Measurements from ENCODE around the gene USP7.
A peak's percentile ranks its signal among the peaks of the same experiment; 100 is the strongest.

Gene USP7

DNA sequence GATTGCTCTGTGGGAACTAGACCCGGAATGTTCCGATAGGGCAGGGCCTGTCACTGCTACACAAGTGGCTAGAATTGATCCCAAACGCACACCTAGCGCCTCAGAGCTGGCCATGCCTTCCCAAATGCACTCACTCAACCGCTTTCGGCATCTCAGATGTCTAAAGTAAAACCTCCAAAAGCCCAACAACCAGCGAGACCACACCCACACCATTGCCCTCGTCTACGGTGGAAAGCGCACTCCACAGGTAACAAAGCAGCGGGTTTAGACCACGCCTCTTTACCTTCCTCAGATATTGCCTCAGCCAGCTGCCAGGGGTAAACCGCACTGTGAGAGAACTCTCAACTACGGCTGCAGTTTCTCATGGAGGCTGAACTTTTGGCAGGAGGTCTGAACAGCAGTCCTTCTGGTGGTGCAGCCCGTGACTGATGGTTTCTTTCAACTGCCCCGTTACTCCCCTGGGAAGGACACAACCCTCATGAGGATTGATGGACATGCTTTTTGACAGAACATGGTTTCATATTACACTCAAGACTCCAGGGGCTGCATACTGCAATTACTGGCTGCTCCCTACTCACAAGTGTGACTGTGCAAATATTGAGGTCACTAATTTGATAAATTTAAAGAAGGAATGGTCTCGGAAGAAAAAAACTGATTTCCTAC lies 34.5 kb downstream of the USP7 start:
- Histone ChIP-seq H4K20me1 (peaks cover 100% of the 10 kb centered on the region), H3K4me2 (peak overlapping the region; percentile 65)

DNA sequence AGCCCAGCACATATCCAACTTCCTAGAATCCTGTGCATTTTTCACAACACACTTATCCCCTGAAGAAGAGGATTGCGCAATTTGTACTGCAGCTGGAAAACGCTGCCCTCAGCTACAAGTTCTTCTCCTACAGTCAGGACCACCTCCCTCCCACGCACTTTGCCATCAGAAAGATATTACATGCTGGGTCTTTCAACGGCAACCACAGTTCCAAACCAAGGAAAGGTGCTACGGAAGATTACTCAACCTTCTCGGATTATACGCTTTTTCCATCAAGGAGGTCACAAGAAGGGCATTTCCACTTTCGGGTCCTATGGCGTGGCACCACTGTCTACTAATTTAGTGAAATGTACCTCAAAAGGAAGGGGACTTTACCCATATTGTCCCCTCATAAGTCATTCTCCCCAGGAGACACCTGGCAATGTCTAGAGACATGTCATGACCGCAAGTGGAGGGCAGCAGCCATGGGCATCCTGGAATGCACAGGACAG lies 35.2 kb downstream of the USP7 start:
- Histone ChIP-seq H3K4me1 (peaks cover 57% of the 10 kb centered on the region), H4K20me1 (peaks cover 100% of the 10 kb centered on the region), H3K4me2 (peak overlapping the region; percentile 65), H3K27me3 (no peaks in the 10 kb centered on the region), H3K4me3 (no peak overlapping the region), H3K9me3 (no peaks in the 10 kb centered on the region), H3K27ac (no peak overlapping the region), H3K9ac (no peak overlapping the region), H3K36me3 (peaks cover 66% of the 10 kb centered on the region)
- peak; percentile 96 for TF ChIP-seq Cebpa-rat (IDR thresholded peaks at IDR 0.05)

More for the DNA sequence above, 34.5 kb downstream of the USP7 start:
- Histone ChIP-seq H3K4me1 (peaks cover 57% of the 10 kb centered on the region), H3K9ac (no peak overlapping the region), H3K9me3 (no peaks in the 10 kb centered on the region), H3K27ac (0 out of 2 replicates have a peak overlapping the region, but pooled peaks have one; percentile 14), H3K27me3 (no peaks in the 10 kb centered on the region), H3K36me3 (peaks cover 59% of the 10 kb centered on the region), H3K4me3 (no peak overlapping the region)
- no peak for TF ChIP-seq Cebpa-rat (IDR thresholded peaks at IDR 0.05)

GRCh38 chr16:8926827-8927226 lies 36.9 kb downstream of the USP7 start:
- no peak overlapping the region for H3K4me2 ChIP-seq
- H4K20me1 ChIP-seq, result peaks cover 100% of the 10 kb centered on the region
- H3K9ac ChIP-seq, result no peak overlapping the region
- no peak overlapping the region for H3K27ac ChIP-seq
- H3K4me3 ChIP-seq, result no peak overlapping the region
- peaks cover 42% of the 10 kb centered on the region for H3K4me1 ChIP-seq
- TF ChIP-seq Cebpa-rat (IDR thresholded peaks at IDR 0.05), result no peak
- H3K9me3 ChIP-seq, result no peaks in the 10 kb centered on the region
- peaks cover 83% of the 10 kb centered on the region for H3K36me3 ChIP-seq
- no peaks in the 10 kb centered on the region for H3K27me3 ChIP-seq

GRCh38 chr16:8925455-8925854 lies 38.3 kb downstream of the USP7 start:
- H3K9ac ChIP-seq, result no peak overlapping the region
- no peak for TF ChIP-seq Cebpa-rat (IDR thresholded peaks at IDR 0.05)
- H3K4me1 ChIP-seq, result peaks cover 28% of the 10 kb centered on the region
- H3K4me3 ChIP-seq, result no peak overlapping the region
- peaks cover 100% of the 10 kb centered on the region for H4K20me1 ChIP-seq
- no peak overlapping the region for H3K27ac ChIP-seq
- H3K9me3 ChIP-seq, result no peaks in the 10 kb centered on the region
- H3K27me3 ChIP-seq, result no peaks in the 10 kb centered on the region
- no peak overlapping the region for H3K4me2 ChIP-seq
- H3K36me3 ChIP-seq, result peaks cover 97% of the 10 kb centered on the region

- no peaks in the 10 kb centered on the region for H3K27me3 ChIP-seq
- peaks cover 100% of the 10 kb centered on the region for H4K20me1 ChIP-seq
- no peak overlapping the region for H3K9ac ChIP-seq
- no peak overlapping the region for H3K4me2 ChIP-seq
- H3K36me3 ChIP-seq, result peaks cover 100% of the 10 kb centered on the region
- no peak overlapping the region for H3K27ac ChIP-seq
- no peak overlapping the region for H3K4me3 ChIP-seq
- H3K9me3 ChIP-seq, result no peaks in the 10 kb centered on the region
- TF ChIP-seq Cebpa-rat (IDR thresholded peaks at IDR 0.05), result no peak
- H3K4me1 ChIP-seq, result peaks cover 16% of the 10 kb centered on the region
These were observed 39.5 kb downstream of the USP7 start for GRCh38 chr16:8924214-8924613.

DNA sequence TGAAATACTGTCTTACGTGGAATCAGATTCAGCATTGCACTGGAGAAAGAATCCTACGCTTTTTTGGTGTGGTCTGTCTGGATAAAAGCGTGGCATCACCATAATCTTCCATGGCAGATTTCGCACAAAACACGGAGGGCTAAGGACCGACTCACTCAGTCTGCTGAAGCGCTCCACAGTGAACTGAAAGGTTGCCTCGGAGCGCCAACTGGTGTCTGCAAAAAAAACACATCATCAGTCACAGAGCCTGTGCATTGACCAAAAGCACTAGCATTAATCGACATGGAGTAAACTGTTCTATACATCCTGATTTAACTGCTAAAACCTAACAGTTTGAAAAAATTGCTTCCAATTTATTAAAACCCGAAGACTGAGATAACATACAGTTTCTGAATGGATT lies 40.5 kb downstream of the USP7 start:
- no peak overlapping the region for H3K27ac ChIP-seq
- no peaks in the 10 kb centered on the region for H3K27me3 ChIP-seq
- H3K4me3 ChIP-seq, result no peak overlapping the region
- peaks cover 6% of the 10 kb centered on the region; the same call in 1 of the 2 replicates for H3K4me1 ChIP-seq
- H3K4me2 ChIP-seq, result no peak overlapping the region
- no peak for TF ChIP-seq Cebpa-rat (IDR thresholded peaks at IDR 0.05)
- H3K9me3 ChIP-seq, result no peaks in the 10 kb centered on the region
- peaks cover 100% of the 10 kb centered on the region for H3K36me3 ChIP-seq
- no peak overlapping the region for H3K9ac ChIP-seq
- peaks cover 99% of the 10 kb centered on the region for H4K20me1 ChIP-seq

DNA sequence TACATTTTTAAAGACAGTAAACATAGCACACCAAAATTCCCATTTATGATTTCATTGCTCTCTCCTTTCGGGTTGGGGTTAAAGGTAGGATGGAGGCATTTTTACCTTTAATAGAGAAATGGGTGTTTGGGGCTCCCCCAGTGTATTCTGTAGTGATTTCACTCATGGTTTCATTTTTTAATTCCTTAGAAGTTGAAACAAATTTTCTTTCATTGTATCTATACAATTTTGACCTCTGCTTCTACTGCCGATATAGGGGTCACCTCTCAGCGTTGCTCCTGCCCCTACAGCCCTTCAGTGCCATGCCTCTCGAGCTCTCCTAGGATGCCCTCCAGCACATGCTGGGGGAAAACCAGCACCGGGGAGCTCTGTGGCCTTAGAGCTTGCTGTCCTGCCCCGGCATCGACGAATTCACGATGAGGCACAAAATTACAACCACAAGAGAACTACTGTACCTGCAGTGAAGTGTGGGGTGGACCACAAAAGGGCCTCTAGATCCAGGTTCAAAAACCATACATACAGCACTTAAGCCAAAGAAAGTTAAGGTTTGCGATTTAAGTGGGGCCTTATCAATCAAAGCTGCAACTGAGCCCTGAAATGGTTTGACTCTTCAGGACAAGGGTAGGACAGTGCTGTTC lies 42.2 kb downstream of the USP7 start:
- H3K36me3 ChIP-seq, result peaks cover 100% of the 10 kb centered on the region
- no peak overlapping the region for H3K27ac ChIP-seq
- H4K20me1 ChIP-seq, result peaks cover 99% of the 10 kb centered on the region

DNA sequence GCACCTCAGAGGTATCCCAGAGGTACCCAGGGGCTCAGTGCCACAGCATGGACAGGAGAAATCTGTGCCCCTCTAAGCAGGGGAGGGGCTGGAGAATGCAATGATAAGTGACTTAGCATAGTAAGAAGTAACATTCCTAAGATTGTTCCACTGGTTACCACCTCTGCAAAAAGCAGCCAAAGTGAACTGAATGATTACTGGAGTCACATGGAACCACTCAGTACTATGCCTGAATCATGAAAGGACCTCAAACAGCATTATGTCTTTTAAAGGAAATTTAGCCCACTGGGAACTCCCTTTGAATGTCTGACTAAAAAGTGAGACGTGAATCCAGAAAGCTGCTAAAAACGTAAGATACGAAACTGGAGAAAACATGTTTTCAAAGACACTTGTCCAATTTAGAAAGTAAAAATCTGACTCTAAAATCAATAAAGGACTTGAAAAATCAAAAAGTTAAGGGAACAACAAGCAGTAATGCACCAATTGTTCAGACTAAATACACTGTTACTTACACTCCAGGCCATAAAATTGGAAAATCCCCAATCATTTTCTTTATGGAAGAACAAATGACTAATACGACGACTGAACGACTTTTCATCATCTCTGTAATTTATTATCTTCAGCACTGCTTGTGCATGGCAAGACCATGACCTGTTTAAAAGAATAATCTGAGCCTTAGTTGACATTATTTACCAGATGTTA lies 42.9 kb downstream of the USP7 start:
- Histone ChIP-seq H3K4me2 (no peak overlapping the region), H3K9ac (no peak overlapping the region), H3K27ac (no peak overlapping the region), H3K27me3 (no peaks in the 10 kb centered on the region), H4K20me1 (peaks cover 99% of the 10 kb centered on the region), H3K36me3 (peaks cover 99% of the 10 kb centered on the region), H3K9me3 (no peaks in the 10 kb centered on the region), H3K4me1 (no peaks in the 10 kb centered on the region; the same call in 1 of the 2 replicates), H3K4me3 (no peak overlapping the region)
- TF ChIP-seq Cebpa-rat (IDR thresholded peaks at IDR 0.05), result no peak

More for the DNA sequence above, 42.2 kb downstream of the USP7 start:
- H3K4me1 ChIP-seq, result no peaks in the 10 kb centered on the region; the same call in 1 of the 2 replicates
- H3K4me2 ChIP-seq, result no peak overlapping the region
- no peak overlapping the region for H3K9ac ChIP-seq
- TF ChIP-seq Cebpa-rat (IDR thresholded peaks at IDR 0.05), result no peak
- H3K27me3 ChIP-seq, result no peaks in the 10 kb centered on the region
- no peaks in the 10 kb centered on the region for H3K9me3 ChIP-seq
- H3K4me3 ChIP-seq, result no peak overlapping the region

DNA sequence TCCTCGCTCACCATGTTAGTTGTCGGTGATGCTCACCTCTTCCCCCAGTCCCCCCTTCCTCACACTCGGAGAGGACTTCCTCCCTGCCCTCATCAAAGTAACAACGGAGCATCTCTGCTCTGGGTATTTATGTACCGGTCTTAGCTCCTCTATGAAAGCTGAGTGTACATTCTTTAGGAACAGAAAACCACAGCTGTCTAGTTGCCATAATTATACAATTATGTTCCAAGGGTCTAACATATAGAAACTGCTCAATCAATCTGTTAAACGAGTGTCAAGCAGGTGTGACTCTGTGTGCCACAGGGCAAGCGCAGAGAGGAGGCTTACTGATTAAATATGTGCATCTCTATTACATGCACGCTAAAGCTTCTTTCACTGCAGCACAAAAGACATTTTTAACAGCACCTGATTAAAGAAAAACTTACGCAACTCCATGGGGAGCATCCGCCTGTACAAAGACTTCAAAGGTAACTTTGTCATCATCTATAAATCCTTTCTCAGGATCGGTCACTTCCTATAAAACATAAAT lies 43.7 kb downstream of the USP7 start:
- Histone ChIP-seq H3K27me3 (no peaks in the 10 kb centered on the region), H4K20me1 (peaks cover 99% of the 10 kb centered on the region), H3K4me1 (no peaks in the 10 kb centered on the region; the same call in 1 of the 2 replicates), H3K9me3 (no peaks in the 10 kb centered on the region), H3K36me3 (peaks cover 99% of the 10 kb centered on the region), H3K27ac (no peak overlapping the region), H3K4me3 (no peak overlapping the region), H3K4me2 (no peak overlapping the region), H3K9ac (no peak overlapping the region)
- TF ChIP-seq Cebpa-rat (IDR thresholded peaks at IDR 0.05), result no peak
